HG02610 (cell line): ENCODE results near the gene RYR2.

Experiments used
- ATAC-seq: cut with Tn5 transposase; IDR thresholded peaks from one replicate; pipeline ENCODE4 v1.9.1; 2021; ENCODE audit warnings: mild to moderate bottlenecking, moderate library complexity; ENCODE audit not compliant: unreplicated experiment

The RYR2 gene

GRCh38 chr1:237877631-237878030, 835.6 kb downstream of the RYR2 start:
- no peak for ATAC-seq

DNA sequence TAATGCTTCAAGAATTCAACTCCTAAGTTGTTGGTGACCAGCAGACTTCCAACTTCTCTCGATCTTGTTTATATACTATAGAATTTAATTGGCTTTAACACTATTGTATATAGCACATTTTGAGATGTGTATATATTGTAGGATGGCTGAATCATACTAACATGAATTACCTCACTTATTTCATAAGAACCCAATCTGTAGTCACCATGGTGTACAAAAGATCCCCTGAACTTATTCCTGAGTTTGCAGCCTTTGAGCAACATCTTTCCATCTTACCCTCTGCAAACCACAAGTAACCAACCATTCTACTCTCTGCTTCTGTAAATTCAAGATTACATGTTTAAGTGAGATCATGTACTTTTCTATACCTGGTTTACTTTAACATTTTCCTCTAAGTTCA, 836.4 kb downstream of the RYR2 start:
- no peak for ATAC-seq

DNA sequence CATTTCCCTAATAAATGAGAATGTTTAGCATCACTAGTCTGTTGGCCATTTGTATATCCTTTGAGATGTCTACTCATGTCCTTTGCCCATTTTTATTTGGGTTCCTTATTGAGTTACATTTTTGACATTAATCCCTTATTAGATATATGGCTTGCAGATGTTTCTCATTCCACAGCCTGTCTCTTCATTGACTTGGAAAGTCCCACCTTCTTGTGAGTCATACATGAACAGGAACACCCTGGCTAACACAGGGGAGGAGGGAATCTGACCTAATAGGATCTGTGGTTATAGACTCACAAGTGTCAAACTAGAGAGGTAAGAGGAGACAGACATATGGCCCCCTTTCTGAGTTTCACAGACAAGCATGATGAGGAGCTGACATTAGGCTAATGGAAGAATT, 837.2 kb downstream of the RYR2 start:
- ATAC-seq = peak; percentile 62
